SK-N-MC (cell line): ENCODE measurements around the gene RBM43.

ENCODE experiments used
- EZH2 ChIP-seq: fragments of 200-600 bp; sonication (generic); IDR thresholded peaks from one replicate; pipeline ENCODE4 v1.6.1; 2017; ENCODE audit warnings: antibody characterized with exemption
- POLR2AphosphoS5 ChIP-seq: IDR thresholded peaks from 2 replicates; pipeline ENCODE4 v1.6.1; 2012; ENCODE audit warnings: mild to moderate bottlenecking, low read depth, low read length, borderline replicate concordance

DNA sequence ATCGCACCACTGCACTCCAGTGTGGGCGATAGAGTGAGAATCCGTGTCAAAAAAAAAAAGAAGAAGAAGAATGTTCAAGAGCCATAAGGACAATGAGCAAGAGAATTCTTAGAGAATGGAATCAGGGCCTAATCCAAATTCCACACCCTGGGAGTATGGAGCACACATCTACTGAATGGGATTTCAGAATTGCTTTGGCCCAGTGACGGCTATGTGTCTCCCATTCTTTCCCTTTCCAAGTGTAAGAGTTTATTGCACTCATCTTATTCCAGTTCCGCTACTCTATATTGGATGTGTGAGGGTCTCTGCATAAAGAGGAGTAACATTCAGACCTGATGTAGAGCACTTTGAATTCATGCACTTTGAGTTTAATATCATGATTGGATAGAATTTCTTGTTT lies 5.9 kb upstream of the RBM43 start:
- no peak for TF ChIP-seq POLR2AphosphoS5
- TF ChIP-seq EZH2: no peak
